ENCODE measurements around the gene RNF213. TPM values are rescaled to one million over a fixed set of nuclear protein-coding genes. Genes with fewer than 3 reads are reported as not detected.

RNF213 gene
- total and polyA plus RNA-seq, 2 of the 8 experiments (the other 6 are each of a cell fraction or from before 2014, with no cell fraction given): 33.8 to 62.8 TPM

GRCh38 chr17:80376531-80376930 lies 115.9 kb downstream of the RNF213 start:
- Histone ChIP-seq H2BK12ac (ENCODE audit: low read depth, low read length) (no peak overlapping the region), H3K79me1 (ENCODE audit: low read depth, low read length) (no peaks in the 10 kb centered on the region), H3K36me3 (ENCODE audit: control insufficient read depth in 2 of 4, insufficient read depth in 4 of 4, low read length in 3 of 4) (peaks cover 16 to 80% (median 41%) of the 10 kb centered on the region in 4 experiments), H3K4me1 (replicated peaks in 1 of 4; ENCODE audit: control insufficient read depth in 3 of 4, insufficient read depth in 4 of 4, low read length in 3 of 4) (peaks cover 0 to 4% (median 0%) of the 10 kb centered on the region in 4 experiments; a peak in 3 of 7 replicates), H4K20me1 (replicated peaks in 1 of 2; ENCODE audit: control insufficient read depth in 1 of 2, insufficient read depth in 2 of 2, low read length in 2 of 2) (peaks cover 1 to 2% of the 10 kb centered on the region in 2 experiments), H2BK120ac (replicated peaks; ENCODE audit: low read depth, low read length) (no peak overlapping the region), H3K27me3 (replicated peaks in 1 of 4; ENCODE audit: control insufficient read depth in 3 of 4, extremely low read depth in 1 of 4, insufficient read depth in 3 of 4, low read length in 3 of 4) (no peaks in the 10 kb centered on the region), H3K23me2 (ENCODE audit: low read depth, low read length) (no peaks in the 10 kb centered on the region), H4K91ac (replicated peaks; ENCODE audit: insufficient read length, low read length) (no peak overlapping the region), H3K79me2 (ENCODE audit: control insufficient read depth in 1 of 2, insufficient read depth in 2 of 2, low read length in 2 of 2) (no peaks in the 10 kb centered on the region), H3K9me3 (ENCODE audit: insufficient read depth in 2 of 2, low read depth in 1 of 2, low read length in 1 of 2) (no peaks in the 10 kb centered on the region), H2AFZ (ENCODE audit: low read length) (no peak overlapping the region), H3K14ac (ENCODE audit: insufficient read length) (no peak overlapping the region), H2BK20ac (ENCODE audit: low read length) (no peak overlapping the region), H2AK5ac (ENCODE audit: low read depth, low read length) (no peak overlapping the region), H3K27ac (ENCODE audit: low read depth, low read length) (no peak overlapping the region), H2BK15ac (ENCODE audit: low read length) (no peak overlapping the region), H2BK5ac (ENCODE audit: low read depth, low read length) (no peak overlapping the region), H4K5ac (ENCODE audit: insufficient read length, low read depth, low read length) (no peak overlapping the region), H3K4ac (replicated peaks; ENCODE audit: insufficient read length, low read depth, low read length) (no peak overlapping the region), H3K4me2 (ENCODE audit: insufficient read depth in 1 of 2, low read depth in 2 of 2, low read length in 2 of 2) (no peak overlapping the region), H3K9ac (replicated peaks in 1 of 4; ENCODE audit: extremely low read depth in 1 of 4, low read depth in 3 of 4, low read length in 3 of 4) (no peak overlapping the region), H3K4me3 (ENCODE audit: extremely low read depth in 1 of 4, insufficient read depth in 2 of 4, low read depth in 3 of 4, low read length in 4 of 4) (no peak overlapping the region), H3K18ac (ENCODE audit: extremely low read depth, low read length) (no peak overlapping the region), H3K23ac (ENCODE audit: insufficient read length) (no peak overlapping the region), H4K8ac (ENCODE audit: extremely low read depth, insufficient read depth, low read length) (no peak overlapping the region), H3K56ac (replicated peaks; ENCODE audit: insufficient read length, low read depth, low read length) (no peak overlapping the region)
- FAIRE-seq (no peak), DNase-seq (ENCODE audit: low read depth in 1 of 2, low spot score in 2 of 2) (no peak)
- ChIA-PET CTCF (ENCODE audit: partially characterized antibody) (interaction anchor here (0.6 to 5.5 kb wide), 4 partner anchors 11 to 180 kb away, joined by 3 to 53 read pairs (median 4); no protein-coding TSS in a partner anchor), POLR2A (ENCODE audit: partially characterized antibody) (interaction anchor here (0.6 kb wide), 1 partner anchor 1590 kb away, joined by 3 read pairs; no protein-coding TSS in a partner anchor)
- 88% methylated on average over 4 of the region's 4 CpGs; no CpG with 5 or more reads in 1 of the 2 experiments for WGBS, 2 experiments (ENCODE audit: extremely low coverage in 1 of 2, insufficient coverage in 1 of 2, insufficient read length in 1 of 2, insufficient replicate concordance in 2 of 2, low coverage in 1 of 2, low lambda C conversion rate in 2 of 2, missing lambda C conversion rate in 1 of 2)

Measured in H1 (cell line).